Measurements from ENCODE around the gene FCF1.
"Not testable (repeated sequence)": the region's sequence is repeated elsewhere in the genome, so short reads cannot be mapped to it uniquely, and the experiment has no call there.

The FCF1 gene

GRCh38 chr14:74697976-74698375 is 15.0 kb upstream of the FCF1 start:
- no peak for DNase-seq (ENCODE audit: extremely low read depth in 1 of 2, low read depth in 1 of 2)

GRCh38 chr14:74698465-74698864 is 14.5 kb upstream of the FCF1 start:
- no peak for DNase-seq (ENCODE audit: extremely low read depth in 1 of 2, low read depth in 1 of 2)

DNA sequence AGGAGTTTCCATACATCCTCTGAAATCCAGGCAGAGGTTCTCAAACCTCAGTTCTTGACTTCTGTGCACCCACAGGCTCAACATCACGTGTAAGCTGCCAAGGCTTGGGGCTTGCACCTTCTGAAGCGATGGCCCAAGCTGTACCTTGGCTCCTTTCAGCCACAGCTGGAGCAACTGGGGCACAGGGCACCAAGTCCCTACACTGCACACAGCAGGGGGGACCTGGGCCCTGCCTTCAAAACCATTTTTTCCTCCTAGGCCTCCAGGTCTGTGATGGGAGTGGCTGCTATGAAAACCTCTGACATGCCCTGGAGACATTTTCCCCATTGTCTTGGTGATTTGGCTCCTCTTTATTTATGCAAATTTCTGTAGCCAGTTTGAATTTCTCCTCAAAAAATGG is 10.7 kb upstream of the FCF1 start:
- DNase-seq (ENCODE audit: extremely low read depth in 1 of 2, low read depth in 1 of 2): no peak

- no peak for DNase-seq (ENCODE audit: extremely low read depth in 1 of 2, low read depth in 1 of 2)
These were observed 9.9 kb upstream of the FCF1 start for GRCh38 chr14:74703043-74703442.

DNA sequence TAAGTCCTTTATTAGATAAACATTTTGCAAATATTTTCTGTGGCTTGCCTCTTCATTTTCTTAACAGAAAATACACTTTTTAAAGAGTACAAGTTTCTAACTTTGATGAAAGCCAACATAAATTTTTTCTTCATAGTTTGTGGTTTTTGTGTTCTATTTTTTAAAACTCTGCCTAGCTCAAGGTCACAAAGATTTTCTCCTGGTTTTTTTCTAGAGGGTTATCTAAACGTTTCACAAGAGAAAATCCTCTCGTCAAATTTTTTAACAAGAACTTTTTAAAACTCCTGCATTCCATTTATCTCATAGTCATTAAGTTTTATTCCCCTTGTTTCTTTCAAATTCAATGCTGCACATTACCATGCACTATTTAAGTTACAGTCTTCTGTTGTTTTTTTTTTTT is 8.3 kb upstream of the FCF1 start:
- no peak for DNase-seq (ENCODE audit: extremely low read depth in 1 of 2, low read depth in 1 of 2)

- DNase-seq (ENCODE audit: extremely low read depth in 1 of 2, low read depth in 1 of 2): no peak
These were observed 7.1 kb upstream of the FCF1 start for GRCh38 chr14:74705613-74706500.

- DNase-seq (ENCODE audit: extremely low read depth in 1 of 2, low read depth in 1 of 2): no peak
These were observed 2.5 kb upstream of the FCF1 start for GRCh38 chr14:74710480-74710879.

- no peak for DNase-seq (ENCODE audit: extremely low read depth in 1 of 2, low read depth in 1 of 2)
These were observed 1.3 kb upstream of the FCF1 start for GRCh38 chr14:74711651-74712050.

- no peak for DNase-seq (ENCODE audit: extremely low read depth in 1 of 2, low read depth in 1 of 2)
These were observed 421 bp downstream of the FCF1 start for GRCh38 chr14:74713395-74713735.

GRCh38 chr14:74720526-74720925 is 7.6 kb downstream of the FCF1 start:
- no peak for DNase-seq (ENCODE audit: extremely low read depth in 1 of 2, low read depth in 1 of 2)

DNA sequence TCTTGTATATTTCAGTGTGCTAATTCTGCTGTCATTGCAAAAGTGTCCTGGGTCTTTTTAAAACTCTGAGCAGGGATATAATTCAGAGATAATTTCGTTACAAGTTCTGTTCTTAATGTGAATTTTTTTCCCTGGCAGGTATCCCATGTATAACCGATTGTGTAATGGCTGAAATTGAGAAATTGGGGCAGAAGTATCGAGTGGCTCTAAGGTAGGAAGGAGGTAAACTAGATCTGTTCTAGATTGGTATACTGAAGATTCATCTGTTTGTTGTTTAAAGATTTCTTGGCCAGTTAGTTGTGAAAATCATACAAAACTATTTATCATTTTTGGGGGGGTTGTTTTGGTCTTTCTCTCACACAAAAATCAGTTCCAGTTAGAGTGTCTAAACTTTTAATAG is 10.2 kb downstream of the FCF1 start:
- DNase-seq (ENCODE audit: extremely low read depth in 1 of 2, low read depth in 1 of 2): no peak

- DNase-seq (ENCODE audit: extremely low read depth in 1 of 2, low read depth in 1 of 2): no peak
These were observed 19.4 kb downstream of the FCF1 start for GRCh38 chr14:74732387-74732786.

- DNase-seq (ENCODE audit: extremely low read depth in 1 of 2, low read depth in 1 of 2): no peak
These were observed 20.3 kb downstream of the FCF1 start for GRCh38 chr14:74733221-74733620.

GRCh38 chr14:74735125-74735524 is 22.2 kb downstream of the FCF1 start:
- DNase-seq (ENCODE audit: extremely low read depth in 1 of 2, low read depth in 1 of 2): no peak

DNA sequence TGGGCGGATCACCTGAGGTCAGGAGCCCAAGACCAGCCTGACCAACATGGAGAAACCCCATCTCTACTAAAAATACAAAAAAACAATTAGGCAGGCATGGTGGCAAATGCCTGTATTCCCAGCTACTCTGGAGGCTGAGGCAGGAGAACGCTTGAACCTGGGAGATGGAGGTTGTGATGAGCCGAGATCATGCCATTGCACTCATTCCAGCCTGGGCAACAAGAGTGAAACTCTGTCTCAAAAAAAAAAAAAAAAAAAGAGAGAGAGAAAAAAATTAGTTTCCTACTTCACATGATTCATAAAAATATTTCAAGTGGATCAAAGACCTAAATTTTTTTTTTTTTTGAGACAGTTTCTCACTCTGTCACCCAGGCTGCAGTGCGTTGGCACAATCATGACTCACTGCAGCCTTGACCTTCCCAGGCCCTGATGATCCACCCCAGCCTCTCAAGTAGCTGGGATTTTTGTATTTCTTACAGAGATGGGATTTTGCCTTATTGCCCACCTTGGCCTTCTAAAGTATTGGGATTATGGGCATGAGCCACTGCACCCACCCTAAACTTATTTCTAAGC is 24.9 kb downstream of the FCF1 start:
- DNase-seq (ENCODE audit: extremely low read depth in 1 of 2, low read depth in 1 of 2): no peak

- no peak for DNase-seq (ENCODE audit: extremely low read depth in 1 of 2, low read depth in 1 of 2)
These were observed 26.5 kb downstream of the FCF1 start for GRCh38 chr14:74739293-74740030.

- no peak for DNase-seq (ENCODE audit: extremely low read depth in 1 of 2, low read depth in 1 of 2)
These were observed 34.3 kb downstream of the FCF1 start for GRCh38 chr14:74747237-74747636.

DNA sequence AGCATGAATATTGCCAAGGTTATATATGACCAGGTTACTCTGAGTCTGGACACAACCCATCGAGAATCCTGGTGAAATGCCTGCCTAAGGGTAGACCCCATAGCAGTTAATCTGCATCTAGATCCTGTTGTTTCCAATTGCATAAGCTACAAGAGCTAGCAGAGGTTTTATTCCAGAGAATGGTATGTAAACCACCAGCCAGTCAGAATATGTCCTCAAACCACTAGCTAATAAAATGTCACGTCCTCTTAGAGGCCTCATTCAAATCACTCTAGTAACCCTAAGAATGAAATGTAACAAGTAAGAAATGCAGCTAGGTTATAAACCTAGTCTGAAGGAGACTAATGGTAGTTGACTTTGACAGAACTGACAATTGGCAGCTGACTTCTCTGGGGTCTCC is 41.2 kb downstream of the FCF1 start:
- DNase-seq (ENCODE audit: extremely low read depth in 1 of 2, low read depth in 1 of 2): no peak

DNA sequence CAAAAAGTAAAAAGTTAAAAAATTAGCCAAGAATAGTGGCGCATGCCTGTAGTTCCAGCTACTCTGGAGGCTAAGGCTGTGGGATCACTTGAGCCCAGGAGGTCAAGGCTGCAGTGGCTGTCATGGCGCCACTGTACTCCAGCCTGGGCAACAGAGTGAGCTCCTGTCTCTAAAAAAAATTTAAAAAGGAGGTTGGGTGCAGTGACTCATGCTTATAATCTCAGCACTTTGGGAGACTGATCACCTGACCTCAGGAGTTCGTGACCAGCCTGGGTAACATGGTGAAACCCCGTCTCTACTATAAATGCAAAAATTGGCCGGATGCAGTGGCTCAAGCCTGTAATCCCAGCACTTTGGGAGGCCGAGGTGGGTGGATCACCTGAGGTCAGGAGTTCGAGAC is 42.0 kb downstream of the FCF1 start:
- DNase-seq (ENCODE audit: extremely low read depth in 1 of 2, low read depth in 1 of 2): no peak

GRCh38 chr14:74756326-74756725 is 43.4 kb downstream of the FCF1 start:
- no peak for DNase-seq (ENCODE audit: extremely low read depth in 1 of 2, low read depth in 1 of 2)

GRCh38 chr14:74758505-74758904 is 45.6 kb downstream of the FCF1 start:
- not testable (repeated sequence) for DNase-seq (ENCODE audit: extremely low read depth in 1 of 2, low read depth in 1 of 2)
